Measurements from ENCODE around the gene GABRB1. TPM values are rescaled to one million over a fixed set of nuclear protein-coding genes. Genes with fewer than 3 reads are reported as not detected.

Gene GABRB1
- total and polyA plus RNA-seq, 2 experiments from 2014 or later, result 0.26 to 0.97 TPM

DNA sequence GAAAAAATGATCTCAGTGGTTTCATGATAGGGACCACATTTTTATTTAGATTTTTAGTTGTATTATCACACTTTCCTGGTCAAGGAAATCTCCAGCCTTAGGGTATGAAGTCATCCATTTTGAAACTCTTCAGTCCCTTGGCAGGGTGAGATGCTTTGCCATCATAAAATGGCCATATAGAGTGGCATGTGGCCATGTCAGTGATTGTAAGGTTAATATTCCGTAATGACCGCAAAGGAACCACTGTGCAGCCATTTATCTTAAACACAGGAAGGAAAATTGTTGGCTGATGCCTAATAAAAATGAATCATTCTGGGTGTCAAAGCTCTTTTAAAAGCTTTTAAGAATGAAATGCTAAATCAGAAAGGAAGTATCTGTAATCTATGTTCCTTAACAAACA, 396.6 kb downstream of the GABRB1 start:
- no peaks in the 10 kb centered on the region for H3K9me3 Mint-ChIP-seq
- peaks cover 3% of the 10 kb centered on the region for H3K27me3 Mint-ChIP-seq (ENCODE audit: insufficient read depth, low read depth, poor library complexity)
- H3K4me1 ChIP-seq (ENCODE audit: insufficient read depth), result peaks cover 11% of the 10 kb centered on the region
- DNase-seq (ENCODE audit: low spot score), result no peak
- no peak overlapping the region for H3K4me2 ChIP-seq
- H3K4me3 Mint-ChIP-seq, result no peak overlapping the region
- H3K36me3 ChIP-seq (ENCODE audit: insufficient read depth), result no peaks in the 10 kb centered on the region
- no peak for ATAC-seq
- H3K4me3 ChIP-seq, result no peak overlapping the region
- no peak overlapping the region for H2AFZ ChIP-seq
- no peaks in the 10 kb centered on the region for H3K79me2 ChIP-seq (replicated peaks; ENCODE audit: insufficient read depth)
- H3F3A ChIP-seq (replicated peaks; ENCODE audit: low read depth), result no peaks in the 10 kb centered on the region
- H3K4me1 Mint-ChIP-seq, result peaks cover 10% of the 10 kb centered on the region
- no peaks in the 10 kb centered on the region for H4K20me1 ChIP-seq (replicated peaks; ENCODE audit: insufficient read depth)
- TF ChIP-seq POLR2AphosphoS5 (IDR thresholded peaks at IDR 0.05; ENCODE audit: low read depth), result no peak
- TF ChIP-seq NANOG (IDR thresholded peaks at IDR 0.05; ENCODE audit: borderline replicate concordance), result no peak
- TF ChIP-seq, protein P1, sequence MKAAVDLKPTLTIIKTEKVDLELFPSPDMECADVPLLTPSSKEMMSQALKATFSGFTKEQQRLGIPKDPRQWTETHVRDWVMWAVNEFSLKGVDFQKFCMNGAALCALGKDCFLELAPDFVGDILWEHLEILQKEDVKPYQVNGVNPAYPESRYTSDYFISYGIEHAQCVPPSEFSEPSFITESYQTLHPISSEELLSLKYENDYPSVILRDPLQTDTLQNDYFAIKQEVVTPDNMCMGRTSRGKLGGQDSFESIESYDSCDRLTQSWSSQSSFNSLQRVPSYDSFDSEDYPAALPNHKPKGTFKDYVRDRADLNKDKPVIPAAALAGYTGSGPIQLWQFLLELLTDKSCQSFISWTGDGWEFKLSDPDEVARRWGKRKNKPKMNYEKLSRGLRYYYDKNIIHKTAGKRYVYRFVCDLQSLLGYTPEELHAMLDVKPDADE (IDR thresholded peaks at IDR 0.05), result no peak
- no peak for TF ChIP-seq EZH2 (IDR thresholded peaks at IDR 0.05; ENCODE audit: low read depth, unreplicated experiment)
- TF ChIP-seq CREB1 (CRISPR knock-in tag; IDR thresholded peaks at IDR 0.05; ENCODE audit: low read depth), result no peak
- TF ChIP-seq, protein P2, sequence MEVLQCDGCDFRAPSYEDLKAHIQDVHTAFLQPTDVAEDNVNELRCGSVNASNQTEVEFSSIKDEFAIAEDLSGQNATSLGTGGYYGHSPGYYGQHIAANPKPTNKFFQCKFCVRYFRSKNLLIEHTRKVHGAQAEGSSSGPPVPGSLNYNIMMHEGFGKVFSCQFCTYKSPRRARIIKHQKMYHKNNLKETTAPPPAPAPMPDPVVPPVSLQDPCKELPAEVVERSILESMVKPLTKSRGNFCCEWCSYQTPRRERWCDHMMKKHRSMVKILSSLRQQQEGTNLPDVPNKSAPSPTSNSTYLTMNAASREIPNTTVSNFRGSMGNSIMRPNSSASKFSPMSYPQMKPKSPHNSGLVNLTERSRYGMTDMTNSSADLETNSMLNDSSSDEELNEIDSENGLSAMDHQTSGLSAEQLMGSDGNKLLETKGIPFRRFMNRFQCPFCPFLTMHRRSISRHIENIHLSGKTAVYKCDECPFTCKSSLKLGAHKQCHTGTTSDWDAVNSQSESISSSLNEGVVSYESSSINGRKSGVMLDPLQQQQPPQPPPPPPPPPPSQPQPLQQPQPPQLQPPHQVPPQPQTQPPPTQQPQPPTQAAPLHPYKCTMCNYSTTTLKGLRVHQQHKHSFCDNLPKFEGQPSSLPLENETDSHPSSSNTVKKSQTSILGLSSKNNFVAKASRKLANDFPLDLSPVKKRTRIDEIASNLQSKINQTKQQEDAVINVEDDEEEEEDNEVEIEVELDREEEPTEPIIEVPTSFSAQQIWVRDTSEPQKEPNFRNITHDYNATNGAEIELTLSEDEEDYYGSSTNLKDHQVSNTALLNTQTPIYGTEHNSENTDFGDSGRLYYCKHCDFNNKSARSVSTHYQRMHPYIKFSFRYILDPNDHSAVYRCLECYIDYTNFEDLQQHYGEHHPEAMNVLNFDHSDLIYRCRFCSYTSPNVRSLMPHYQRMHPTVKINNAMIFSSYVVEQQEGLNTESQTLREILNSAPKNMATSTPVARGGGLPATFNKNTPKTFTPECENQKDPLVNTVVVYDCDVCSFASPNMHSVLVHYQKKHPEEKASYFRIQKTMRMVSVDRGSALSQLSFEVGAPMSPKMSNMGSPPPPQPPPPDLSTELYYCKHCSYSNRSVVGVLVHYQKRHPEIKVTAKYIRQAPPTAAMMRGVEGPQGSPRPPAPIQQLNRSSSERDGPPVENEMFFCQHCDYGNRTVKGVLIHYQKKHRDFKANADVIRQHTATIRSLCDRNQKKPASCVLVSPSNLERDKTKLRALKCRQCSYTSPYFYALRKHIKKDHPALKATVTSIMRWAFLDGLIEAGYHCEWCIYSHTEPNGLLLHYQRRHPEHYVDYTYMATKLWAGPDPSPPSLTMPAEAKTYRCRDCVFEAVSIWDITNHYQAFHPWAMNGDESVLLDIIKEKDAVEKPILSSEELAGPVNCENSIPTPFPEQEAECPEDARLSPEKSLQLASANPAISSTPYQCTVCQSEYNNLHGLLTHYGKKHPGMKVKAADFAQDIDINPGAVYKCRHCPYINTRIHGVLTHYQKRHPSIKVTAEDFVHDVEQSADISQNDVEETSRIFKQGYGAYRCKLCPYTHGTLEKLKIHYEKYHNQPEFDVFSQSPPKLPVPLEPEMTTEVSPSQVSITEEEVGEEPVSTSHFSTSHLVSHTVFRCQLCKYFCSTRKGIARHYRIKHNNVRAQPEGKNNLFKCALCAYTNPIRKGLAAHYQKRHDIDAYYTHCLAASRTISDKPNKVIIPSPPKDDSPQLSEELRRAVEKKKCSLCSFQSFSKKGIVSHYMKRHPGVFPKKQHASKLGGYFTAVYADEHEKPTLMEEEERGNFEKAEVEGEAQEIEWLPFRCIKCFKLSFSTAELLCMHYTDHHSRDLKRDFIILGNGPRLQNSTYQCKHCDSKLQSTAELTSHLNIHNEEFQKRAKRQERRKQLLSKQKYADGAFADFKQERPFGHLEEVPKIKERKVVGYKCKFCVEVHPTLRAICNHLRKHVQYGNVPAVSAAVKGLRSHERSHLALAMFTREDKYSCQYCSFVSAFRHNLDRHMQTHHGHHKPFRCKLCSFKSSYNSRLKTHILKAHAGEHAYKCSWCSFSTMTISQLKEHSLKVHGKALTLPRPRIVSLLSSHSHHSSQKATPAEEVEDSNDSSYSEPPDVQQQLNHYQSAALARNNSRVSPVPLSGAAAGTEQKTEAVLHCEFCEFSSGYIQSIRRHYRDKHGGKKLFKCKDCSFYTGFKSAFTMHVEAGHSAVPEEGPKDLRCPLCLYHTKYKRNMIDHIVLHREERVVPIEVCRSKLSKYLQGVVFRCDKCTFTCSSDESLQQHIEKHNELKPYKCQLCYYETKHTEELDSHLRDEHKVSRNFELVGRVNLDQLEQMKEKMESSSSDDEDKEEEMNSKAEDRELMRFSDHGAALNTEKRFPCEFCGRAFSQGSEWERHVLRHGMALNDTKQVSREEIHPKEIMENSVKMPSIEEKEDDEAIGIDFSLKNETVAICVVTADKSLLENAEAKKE (CRISPR knock-in tag; IDR thresholded peaks at IDR 0.05), result no peak
- TF ChIP-seq STAT1 (IDR thresholded peaks at IDR 0.05; ENCODE audit: unreplicated experiment), result no peak
- TF ChIP-seq EZH2phosphoT487 (IDR thresholded peaks at IDR 0.05; ENCODE audit: unreplicated experiment), result no peak
- H3K27ac Mint-ChIP-seq, result no peak overlapping the region
- no peak overlapping the region for H3K27ac ChIP-seq (ENCODE audit: low read depth)
- H3K36me3 Mint-ChIP-seq (ENCODE audit: low read depth), result no peaks in the 10 kb centered on the region
- H3K27me3 ChIP-seq (ENCODE audit: insufficient read depth), result no peaks in the 10 kb centered on the region
- H3K9me2 ChIP-seq (ENCODE audit: insufficient read depth), result no peaks in the 10 kb centered on the region

All from GM23338 (cell line).